ENCODE measurements around the gene L3MBTL4. TPM values are rescaled to one million over a fixed set of nuclear protein-coding genes. Genes with fewer than 3 reads are reported as not detected.

L3MBTL4 gene
- total and polyA plus RNA-seq, 9 of the 15 experiments (the other 6 are each of a cell fraction or from before 2014, with no cell fraction given): not detected

- TF ChIP-seq ILK (tag; IDR thresholded peaks at IDR 0.05; ENCODE audit: borderline replicate concordance, low read depth): no peak
- TF ChIP-seq MTA1 (IDR thresholded peaks at IDR 0.05; ENCODE audit: borderline replicate concordance): no peak
- no peak for TF ChIP-seq ZBTB34 (CRISPR knock-in tag; IDR thresholded peaks at IDR 0.05)
- no peak for TF ChIP-seq SRSF7 (optimal IDR thresholded peaks at IDR 0.05; ENCODE audit: low read depth, low read length)
- TF ChIP-seq ZNF766 (CRISPR knock-in tag; conservative IDR thresholded peaks at IDR 0.05): no peak
- no peak for TF ChIP-seq GTF2F1 (IDR thresholded peaks at IDR 0.05; ENCODE audit: low read depth, low read length)
- TF ChIP-seq NBN (IDR thresholded peaks at IDR 0.05; ENCODE audit: low read depth): no peak
- TF ChIP-seq TEAD2 (tag; IDR thresholded peaks at IDR 0.05): no peak
- no peak for TF ChIP-seq ZNF57 (CRISPR knock-in tag; IDR thresholded peaks at IDR 0.05)
Observed at GRCh38 chr18:6352275-6352674, 62.4 kb downstream of the L3MBTL4 start (continued).

- no peaks in the 10 kb centered on the region for H3K4me1 ChIP-seq (replicated peaks in 1 of 2; ENCODE audit: control insufficient read depth in 2 of 2, insufficient read depth in 2 of 2, low read length in 2 of 2)
- H4K20me1 ChIP-seq (replicated peaks; ENCODE audit: control insufficient read depth, insufficient read depth, low read length): no peaks in the 10 kb centered on the region
- H3K36me3 ChIP-seq (ENCODE audit: control insufficient read depth, insufficient read depth, low read length): no peaks in the 10 kb centered on the region
- no peaks in the 10 kb centered on the region for H3K9me1 ChIP-seq (ENCODE audit: control insufficient read depth, insufficient read depth, low read length)
- H3K4me2 ChIP-seq (ENCODE audit: insufficient read depth, low read length): no peak overlapping the region
- no peaks in the 10 kb centered on the region for H3K79me2 ChIP-seq (ENCODE audit: control insufficient read depth, insufficient read depth, low read length)
- ATAC-seq (no peak), FAIRE-seq (no peak), DNase-seq (ENCODE audit: extremely low read depth in 1 of 4, low spot score in 3 of 4) (no peak)
- no peaks in the 10 kb centered on the region for H3K27me3 ChIP-seq (ENCODE audit: control insufficient read depth in 2 of 2, insufficient read depth in 2 of 2, low read length in 2 of 2)
- H3K9ac ChIP-seq (ENCODE audit: insufficient read depth in 1 of 2, low read depth in 2 of 2, low read length in 2 of 2): no peak overlapping the region
- in situ Hi-C loops (cut with MboI) (no loop called here), intact Hi-C loops (cut with micrococcal nuclease) (no loop called here)
- H3K27ac ChIP-seq (ENCODE audit: extremely low read depth, low read depth, low read length): no peak overlapping the region
- no peak for TF ChIP-seq NR4A1 (CRISPR knock-in tag; IDR thresholded peaks at IDR 0.05)
- TF ChIP-seq NR4A1 (tag; IDR thresholded peaks at IDR 0.05): no peak
- TF ChIP-seq ZNF165 (CRISPR knock-in tag; IDR thresholded peaks at IDR 0.05; ENCODE audit: borderline replicate concordance): no peak
- TF ChIP-seq POLR2H (tag; IDR thresholded peaks at IDR 0.05; ENCODE audit: low read depth): no peak
- TF ChIP-seq TFAP4 (CRISPR knock-in tag; IDR thresholded peaks at IDR 0.05; ENCODE audit: borderline replicate concordance): no peak
- TF ChIP-seq SMARCC2 (IDR thresholded peaks at IDR 0.05; ENCODE audit: low read depth): no peak
- no peak for TF ChIP-seq GTF2A2 (tag; IDR thresholded peaks at IDR 0.05)
- TF ChIP-seq TEAD2 (tag; IDR thresholded peaks at IDR 0.05): no peak
- no peak for TF ChIP-seq DLX4 (CRISPR knock-in tag; IDR thresholded peaks at IDR 0.05)
- no peak for TF ChIP-seq SREBF1 (IDR thresholded peaks at IDR 0.05; ENCODE audit: borderline replicate concordance, low read depth, low read length)
- TF ChIP-seq LEF1 (IDR thresholded peaks at IDR 0.05): no peak
- WGBS (ENCODE audit: insufficient coverage, low coverage, missing lambda C conversion rate): 3% methylated on average over 2 of the region's 2 CpGs
- ChIA-PET CTCF (ENCODE audit: low intra/inter-chr PET ratio) (no interaction called here), POLR2A (no interaction called here)
- H2AFZ ChIP-seq (ENCODE audit: low read depth, low read length): no peak overlapping the region
- BruUV-seq (replicated peaks): no TSS peak
- no peaks in the 10 kb centered on the region; the same call in none of the 2 replicates for H3K9me3 ChIP-seq (replicated peaks; ENCODE audit: control insufficient read depth, insufficient read depth, low read depth, low read length)
- H3K4me3 ChIP-seq: no peak overlapping the region
Observed at GRCh38 chr18:6342990-6343389, 71.7 kb downstream of the L3MBTL4 start.

All from K562 (cell line).